BE2C (cell line): ENCODE data around the gene TTI1.

Experiments used
- DNase-seq: peaks from one replicate; pipeline ENCODE4 v3.0.0-alpha.2; 2020
- H3K27me3 ChIP-seq: fragments of 250-450 bp; sonication (Bioruptor Pico); 2 replicates; pipeline ENCODE4 v1.5.1; 2020; ENCODE audit warnings: mild to moderate bottlenecking
- H3K36me3 ChIP-seq: fragments of 250-450 bp; sonication (Bioruptor Pico); 2 replicates; pipeline ENCODE4 v1.5.1; 2020; ENCODE audit warnings: mild to moderate bottlenecking
- H3K4me1 ChIP-seq: fragments of 250-450 bp; sonication (Bioruptor Pico); 2 replicates; pipeline ENCODE4 v1.5.1; 2020
- H3K4me3 ChIP-seq: 2 replicates; pipeline ENCODE4 v1.5.1; 2011; ENCODE audit warnings: low read depth, low read length
- H3K9me3 ChIP-seq: fragments of 250-450 bp; sonication (Bioruptor Pico); 2 replicates; pipeline ENCODE4 v1.5.1; 2020
- TF ChIP-seq, protein P1 (sequence below): IDR thresholded peaks from 2 replicates; pipeline ENCODE4 v1.5.1; 2012; ENCODE audit warnings: mild to moderate bottlenecking, low read depth, low read length

TTI1 gene

DNA sequence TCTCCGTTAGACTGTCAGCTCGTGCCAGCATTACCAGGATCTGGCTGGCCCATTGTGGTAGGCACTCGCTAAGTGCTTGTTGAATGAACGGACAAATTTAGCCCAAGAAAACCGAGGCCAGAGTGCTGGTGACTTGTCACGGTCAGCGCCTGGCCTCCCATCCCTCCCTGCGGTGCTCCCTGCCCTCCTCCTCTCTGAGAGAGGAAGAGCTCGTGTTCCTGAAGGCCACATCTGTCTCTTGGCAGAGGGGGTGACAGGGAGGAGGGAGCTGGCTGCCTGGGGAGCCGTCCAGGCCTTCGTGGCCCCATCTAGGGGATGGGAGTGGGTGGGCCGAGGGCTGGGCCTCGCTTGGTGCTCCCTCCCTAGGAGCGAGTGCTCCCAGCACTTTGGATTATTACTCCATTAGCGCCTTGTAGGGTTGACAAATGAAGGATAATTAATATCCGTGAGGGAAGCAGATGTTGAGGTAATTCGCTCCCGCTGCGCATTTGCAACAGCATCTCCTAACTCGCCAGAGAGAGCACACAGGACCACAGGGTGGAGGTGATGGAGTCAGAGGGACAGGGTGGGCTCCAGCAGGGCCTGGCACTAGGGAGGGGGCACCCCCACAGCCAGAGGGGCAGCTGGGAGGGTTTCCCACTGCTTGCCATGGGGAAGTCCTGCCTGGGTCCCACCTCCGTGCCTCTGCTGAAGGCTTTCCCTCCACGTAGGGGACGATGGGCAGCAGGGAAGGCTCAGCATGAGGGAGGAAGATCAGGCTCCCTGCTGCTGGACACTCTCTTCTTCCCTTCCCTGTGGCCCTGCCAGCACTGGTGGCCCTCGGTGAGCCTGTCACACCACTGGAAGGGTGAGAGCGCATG is 93.3 kb downstream of the TTI1 start:
- H3K36me3 ChIP-seq = no peaks in the 10 kb centered on the region
- TF ChIP-seq, protein P1, sequence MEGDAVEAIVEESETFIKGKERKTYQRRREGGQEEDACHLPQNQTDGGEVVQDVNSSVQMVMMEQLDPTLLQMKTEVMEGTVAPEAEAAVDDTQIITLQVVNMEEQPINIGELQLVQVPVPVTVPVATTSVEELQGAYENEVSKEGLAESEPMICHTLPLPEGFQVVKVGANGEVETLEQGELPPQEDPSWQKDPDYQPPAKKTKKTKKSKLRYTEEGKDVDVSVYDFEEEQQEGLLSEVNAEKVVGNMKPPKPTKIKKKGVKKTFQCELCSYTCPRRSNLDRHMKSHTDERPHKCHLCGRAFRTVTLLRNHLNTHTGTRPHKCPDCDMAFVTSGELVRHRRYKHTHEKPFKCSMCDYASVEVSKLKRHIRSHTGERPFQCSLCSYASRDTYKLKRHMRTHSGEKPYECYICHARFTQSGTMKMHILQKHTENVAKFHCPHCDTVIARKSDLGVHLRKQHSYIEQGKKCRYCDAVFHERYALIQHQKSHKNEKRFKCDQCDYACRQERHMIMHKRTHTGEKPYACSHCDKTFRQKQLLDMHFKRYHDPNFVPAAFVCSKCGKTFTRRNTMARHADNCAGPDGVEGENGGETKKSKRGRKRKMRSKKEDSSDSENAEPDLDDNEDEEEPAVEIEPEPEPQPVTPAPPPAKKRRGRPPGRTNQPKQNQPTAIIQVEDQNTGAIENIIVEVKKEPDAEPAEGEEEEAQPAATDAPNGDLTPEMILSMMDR = no peak
- H3K4me3 ChIP-seq = no peak overlapping the region
- no peaks in the 10 kb centered on the region for H3K9me3 ChIP-seq
- H3K4me1 ChIP-seq = no peaks in the 10 kb centered on the region; the same call in 1 of the 2 replicates
- DNase-seq = no peak
- H3K27me3 ChIP-seq = no peaks in the 10 kb centered on the region

DNA sequence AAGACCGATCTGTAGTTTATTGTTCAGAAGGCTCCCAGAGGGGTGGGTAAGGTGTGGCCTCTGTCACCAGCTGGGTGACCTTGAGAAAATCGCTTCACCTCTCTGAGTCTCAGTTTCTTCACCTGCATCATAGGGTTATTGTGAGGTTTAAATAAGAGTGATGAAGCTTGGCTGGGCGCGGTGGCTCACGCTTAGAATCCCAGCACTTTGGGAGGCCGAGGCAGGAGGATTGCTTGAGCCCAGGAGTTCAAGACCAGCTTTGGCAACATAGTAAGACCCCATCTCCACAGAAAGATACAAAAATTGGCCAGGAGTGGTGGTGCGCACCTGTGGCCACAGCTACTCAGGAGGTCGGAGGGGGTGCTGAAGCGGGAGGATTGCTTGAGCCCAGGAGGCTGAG is 94.3 kb downstream of the TTI1 start:
- H3K4me1 ChIP-seq = peaks cover 5% of the 10 kb centered on the region; the same call in 1 of the 2 replicates
- no peaks in the 10 kb centered on the region for H3K9me3 ChIP-seq
- no peaks in the 10 kb centered on the region for H3K27me3 ChIP-seq
- TF ChIP-seq, protein P1 = no peak
- no peaks in the 10 kb centered on the region for H3K36me3 ChIP-seq
- no peak for DNase-seq
- no peak overlapping the region for H3K4me3 ChIP-seq

DNA sequence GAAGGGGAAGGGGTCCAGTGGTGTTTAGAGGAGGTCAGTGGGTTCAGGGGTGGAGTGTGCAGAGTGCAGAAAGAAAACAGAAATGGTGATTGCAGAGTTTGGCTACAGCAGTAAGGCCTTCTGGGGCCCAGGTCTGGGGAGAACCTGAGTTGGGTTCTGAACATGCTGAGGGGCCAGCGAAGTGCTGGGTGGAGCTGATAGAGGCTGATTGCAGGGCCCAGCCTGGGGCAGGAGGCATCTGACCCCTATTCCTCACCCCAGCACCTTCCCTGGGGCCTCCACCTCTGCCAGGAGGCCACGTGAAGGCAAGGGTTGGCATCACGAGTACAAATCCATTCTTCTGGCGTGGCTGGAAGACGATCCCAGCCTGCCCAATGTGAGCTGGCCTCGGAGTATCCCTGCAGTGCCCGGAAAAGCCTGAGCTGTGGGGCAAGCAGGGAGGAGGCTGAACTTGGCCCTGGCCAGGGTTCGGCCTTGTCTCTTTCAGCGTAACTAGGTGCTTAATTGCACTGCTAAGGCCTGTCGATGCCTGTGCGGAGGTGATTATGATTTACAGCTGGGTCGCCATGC is 95.0 kb downstream of the TTI1 start:
- DNase-seq = no peak
- Histone ChIP-seq H3K4me3 (no peak overlapping the region), H3K9me3 (no peaks in the 10 kb centered on the region), H3K27me3 (no peaks in the 10 kb centered on the region), H3K36me3 (no peaks in the 10 kb centered on the region), H3K4me1 (peaks cover 5% of the 10 kb centered on the region; the same call in 1 of the 2 replicates)
- TF ChIP-seq, protein P1 = no peak

DNA sequence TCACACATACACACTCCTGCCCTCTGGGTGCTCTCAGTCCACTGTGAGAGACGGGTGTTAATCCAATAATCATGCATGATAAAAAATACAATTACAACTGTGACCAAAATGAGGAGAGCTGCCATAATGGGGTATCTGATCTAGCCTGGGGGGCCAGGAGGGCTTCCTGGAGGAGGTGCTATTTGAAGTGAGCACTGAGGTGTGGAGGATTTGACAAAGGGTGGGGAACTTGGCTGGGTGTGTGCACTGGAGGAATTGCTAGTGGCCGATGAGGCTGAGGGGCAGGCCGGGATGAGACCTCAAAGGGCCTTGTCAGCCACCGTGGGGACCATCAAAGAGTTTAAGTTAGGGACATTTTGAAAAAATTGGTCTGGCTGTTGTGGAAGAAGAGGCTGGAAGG is 95.6 kb downstream of the TTI1 start:
- H3K36me3 ChIP-seq = no peaks in the 10 kb centered on the region

DNA sequence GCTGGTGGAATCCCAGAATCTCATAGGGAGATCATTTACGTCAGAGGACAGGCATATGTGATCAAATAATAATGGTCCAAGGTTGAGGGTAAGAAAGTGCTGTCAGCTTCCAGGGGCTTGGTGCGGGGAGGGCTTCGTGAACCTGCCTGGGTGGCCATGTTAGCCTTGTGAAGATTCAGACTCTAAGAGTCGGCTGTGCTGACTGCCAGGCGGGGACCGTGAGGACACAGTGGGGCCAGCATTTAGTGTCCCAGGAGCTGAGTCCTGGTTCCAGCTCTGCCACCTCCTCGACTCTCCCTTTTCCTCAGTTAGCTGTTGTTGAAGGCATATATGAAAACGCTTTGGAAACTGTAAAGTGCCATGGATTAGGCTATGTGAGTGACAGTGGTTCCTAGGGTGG is 96.8 kb downstream of the TTI1 start:
- Histone ChIP-seq H3K36me3 (no peaks in the 10 kb centered on the region), H3K4me1 (peaks cover 5% of the 10 kb centered on the region; the same call in 1 of the 2 replicates), H3K9me3 (no peaks in the 10 kb centered on the region), H3K27me3 (no peaks in the 10 kb centered on the region), H3K4me3 (no peak overlapping the region)
- no peak for DNase-seq
- TF ChIP-seq, protein P1 = no peak

More for the DNA sequence above, 95.6 kb downstream of the TTI1 start:
- no peak for DNase-seq
- Histone ChIP-seq H3K27me3 (no peaks in the 10 kb centered on the region), H3K4me1 (peaks cover 5% of the 10 kb centered on the region; the same call in 1 of the 2 replicates), H3K9me3 (no peaks in the 10 kb centered on the region), H3K4me3 (no peak overlapping the region)
- TF ChIP-seq, protein P1 = no peak

DNA sequence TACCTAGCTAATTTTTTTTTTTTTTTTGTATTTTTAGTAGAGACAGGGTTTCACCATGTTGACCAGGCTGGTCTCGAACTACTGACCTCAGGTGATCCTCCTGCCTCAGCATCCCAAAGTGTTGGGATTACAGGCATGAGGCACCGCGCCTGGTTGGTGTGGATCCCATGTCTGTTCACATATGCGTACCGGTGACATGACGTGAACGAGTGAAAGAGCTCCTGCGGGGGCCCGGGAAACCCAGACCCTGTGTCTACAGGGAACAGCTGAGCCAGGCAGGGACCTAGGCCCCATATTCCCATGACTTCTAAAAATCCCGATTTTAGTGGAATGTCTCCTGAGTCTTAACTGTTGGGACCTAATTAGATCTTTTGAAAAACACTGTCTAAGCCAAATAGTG is 97.2 kb downstream of the TTI1 start:
- DNase-seq = no peak
- no peaks in the 10 kb centered on the region for H3K9me3 ChIP-seq
- H3K36me3 ChIP-seq = no peaks in the 10 kb centered on the region
- H3K4me3 ChIP-seq = no peak overlapping the region
- peaks cover 5% of the 10 kb centered on the region; the same call in 1 of the 2 replicates for H3K4me1 ChIP-seq
- TF ChIP-seq, protein P1 = no peak
- no peaks in the 10 kb centered on the region for H3K27me3 ChIP-seq
